ENCODE measurements around the gene TGM4. TPM values are rescaled to one million over a fixed set of nuclear protein-coding genes. Genes with fewer than 3 reads are reported as not detected.

The TGM4 gene
- total and polyA plus RNA-seq, 10 of the 15 experiments (the other 5 are each of a cell fraction or from before 2014, with no cell fraction given): not detected

DNA sequence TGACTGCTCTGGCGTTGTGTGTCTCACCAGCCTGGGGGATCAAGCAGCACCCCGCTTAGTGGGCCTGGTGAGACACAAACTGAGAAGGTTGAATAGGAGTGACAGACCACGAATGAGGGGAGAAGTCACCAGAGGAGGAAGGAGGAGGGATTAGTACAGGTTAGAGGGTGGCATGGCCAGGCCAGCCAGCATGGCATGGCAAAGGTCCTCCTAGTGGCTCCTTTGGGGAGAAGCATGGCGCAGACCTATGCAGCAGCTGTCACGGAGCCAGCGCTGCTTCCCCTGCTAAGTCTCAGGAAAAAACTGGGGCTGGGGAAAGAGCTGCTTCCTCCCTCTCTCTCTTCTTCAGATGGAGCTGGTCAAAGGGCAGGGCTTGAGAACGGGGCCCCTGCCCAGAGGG, 53.0 kb downstream of the TGM4 start:
- DNase-seq (ENCODE audit: low read depth, low spot score) (no peak), FAIRE-seq (no peak), ATAC-seq (no peak)
- SMC1A ChIA-PET (ENCODE audit: uncharacterized antibody, unreplicated experiment): no interaction called here
- Histone ChIP-seq H2AFZ (ENCODE audit: control insufficient read depth, low read depth, low read length) (no peak overlapping the region), H4K20me1 (ENCODE audit: control insufficient read depth, insufficient read depth) (no peaks in the 10 kb centered on the region), H3K9me3 (replicated peaks; ENCODE audit: control insufficient read depth, insufficient read depth, low read length) (no peaks in the 10 kb centered on the region), H3K9ac (ENCODE audit: control insufficient read depth, insufficient read depth, low read length) (no peak overlapping the region), H3K4me1 (ENCODE audit: control insufficient read depth, insufficient read depth, low read length) (no peaks in the 10 kb centered on the region), H3K27ac (ENCODE audit: control insufficient read depth, insufficient read depth) (no peak overlapping the region), H3K36me3 (ENCODE audit: control insufficient read depth in 2 of 2, insufficient read depth in 2 of 2, low read length in 1 of 2) (peaks cover 0 to 18% of the 10 kb centered on the region in 2 experiments; a peak in 3 of 4 replicates), H3K27me3 (replicated peaks in 1 of 2; ENCODE audit: control insufficient read depth in 2 of 2, insufficient read depth in 2 of 2, low read length in 1 of 2) (no peaks in the 10 kb centered on the region), H3K4me2 (ENCODE audit: control insufficient read depth, insufficient read depth) (no peak overlapping the region), H3K79me2 (ENCODE audit: control insufficient read depth, insufficient read depth, low read length) (no peaks in the 10 kb centered on the region), H3K4me3 (no peak overlapping the region)
- RAD21 ChIA-PET (ENCODE audit: unreplicated experiment): no interaction called here
- in situ Hi-C loops (cut with MboI) (no loop called here), intact Hi-C loops (cut with micrococcal nuclease; ENCODE audit: unreplicated experiment) (no loop called here)
- WGBS (ENCODE audit: insufficient coverage, insufficient replicate concordance, low lambda C conversion rate, missing lambda C conversion rate): 96% methylated on average over 6 of the region's 7 CpGs
- no TSS peak for BruUV-seq (replicated peaks)
- TF ChIP-seq BMI1 (IDR thresholded peaks at IDR 0.05; ENCODE audit: borderline replicate concordance) (no peak), HDGF (IDR thresholded peaks at IDR 0.05) (no peak)
- CTCF ChIA-PET: interaction anchor here (0.6 kb wide), 1 partner anchor 110 kb away, joined by 3 read pairs; no protein-coding TSS in a partner anchor
- POLR2A ChIA-PET: no interaction called here

DNA sequence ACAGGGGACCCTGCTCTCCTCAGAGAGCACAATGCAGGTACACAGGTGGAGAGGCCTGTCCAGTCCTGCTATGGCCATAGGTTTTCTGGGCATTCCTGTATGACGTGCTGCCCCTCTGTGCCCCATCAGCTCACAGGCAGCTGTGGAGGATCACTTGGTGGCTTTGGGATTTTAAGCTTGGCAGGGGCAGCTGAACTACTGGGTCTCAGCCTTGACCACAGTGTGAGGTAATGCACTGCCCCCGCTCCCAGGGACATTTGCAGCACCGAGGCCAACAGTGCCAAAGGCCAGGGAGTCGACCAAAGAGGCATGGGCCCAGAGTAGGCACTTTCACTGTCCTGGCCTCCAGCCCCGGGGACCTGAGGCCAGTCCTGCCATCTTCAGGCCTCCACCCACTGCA, 55.4 kb downstream of the TGM4 start:
- CTCF ChIA-PET: no interaction called here
- no peak for FAIRE-seq
- RAD21 ChIA-PET (ENCODE audit: unreplicated experiment): no interaction called here

More for the DNA sequence above, 55.4 kb downstream of the TGM4 start:
- SMC1A ChIA-PET (ENCODE audit: uncharacterized antibody, unreplicated experiment): no interaction called here
- TF ChIP-seq CBX5 (IDR thresholded peaks at IDR 0.05; ENCODE audit: low read depth): no peak
- Histone ChIP-seq H3K36me3 (ENCODE audit: control insufficient read depth in 2 of 2, insufficient read depth in 2 of 2, low read length in 1 of 2) (peaks cover 0 to 25% of the 10 kb centered on the region in 2 experiments; a peak in 3 of 4 replicates), H3K79me2 (ENCODE audit: control insufficient read depth, insufficient read depth, low read length) (no peaks in the 10 kb centered on the region), H3K9me3 (replicated peaks; ENCODE audit: control insufficient read depth, insufficient read depth, low read length) (no peaks in the 10 kb centered on the region), H3K4me3 (no peak overlapping the region), H3K4me1 (ENCODE audit: control insufficient read depth, insufficient read depth, low read length) (no peaks in the 10 kb centered on the region), H3K27me3 (replicated peaks in 1 of 2; ENCODE audit: control insufficient read depth in 2 of 2, insufficient read depth in 2 of 2, low read length in 1 of 2) (no peaks in the 10 kb centered on the region), H4K20me1 (ENCODE audit: control insufficient read depth, insufficient read depth) (no peaks in the 10 kb centered on the region), H3K27ac (ENCODE audit: control insufficient read depth, insufficient read depth) (no peak overlapping the region), H2AFZ (ENCODE audit: control insufficient read depth, low read depth, low read length) (no peak overlapping the region), H3K9ac (ENCODE audit: control insufficient read depth, insufficient read depth, low read length) (no peak overlapping the region), H3K4me2 (ENCODE audit: control insufficient read depth, insufficient read depth) (no peak overlapping the region)
- POLR2A ChIA-PET: no interaction called here
- no TSS peak for BruUV-seq (replicated peaks)
- in situ Hi-C loops (cut with MboI): no loop called here
- intact Hi-C loops (cut with micrococcal nuclease; ENCODE audit: unreplicated experiment): no loop called here
- DNase-seq (ENCODE audit: low read depth, low spot score) (no peak), ATAC-seq (no peak)
- WGBS (ENCODE audit: insufficient coverage, insufficient replicate concordance, low lambda C conversion rate, missing lambda C conversion rate): 100% methylated on average over 5 of the region's 5 CpGs

Measured in GM12878 (cell line).